CMK (cell line): ENCODE measurements around the gene RSKR.
"Not testable (repeated sequence)": the region's sequence is repeated elsewhere in the genome, so short reads cannot be mapped to it uniquely, and the experiment has no call there.

Experiments
- DNase-seq: peaks from one replicate; pipeline ENCODE4 v3.0.0-alpha.2; 2010; ENCODE audit warnings: low read depth

RSKR gene

GRCh38 chr17:28622186-28622585, 8.2 kb upstream of the RSKR start:
- DNase-seq = no peak

GRCh38 chr17:28620010-28620409, 6.0 kb upstream of the RSKR start:
- DNase-seq = no peak

GRCh38 chr17:28618464-28618863, 4.5 kb upstream of the RSKR start:
- DNase-seq = no peak

- DNase-seq = no peak
These were observed 2.3 kb upstream of the RSKR start for GRCh38 chr17:28616281-28616680.

- DNase-seq = no peak
These were observed 1.4 kb upstream of the RSKR start for GRCh38 chr17:28615260-28615940.

GRCh38 chr17:28612936-28613872, 781 bp downstream of the RSKR start:
- no peak for DNase-seq

- DNase-seq = no peak
These were observed 1.5 kb downstream of the RSKR start for GRCh38 chr17:28612531-28612930.

- DNase-seq = no peak
These were observed 3.6 kb downstream of the RSKR start for GRCh38 chr17:28610376-28610775.

GRCh38 chr17:28604031-28604430, 10.0 kb downstream of the RSKR start:
- DNase-seq = not testable (repeated sequence)

- no peak for DNase-seq
These were observed 14.4 kb downstream of the RSKR start for GRCh38 chr17:28599311-28600184.

- peak; percentile 80 for DNase-seq
These were observed 15.1 kb downstream of the RSKR start, which contains the start of gene SPAG5 for GRCh38 chr17:28598799-28599310. Gene SPAG5 (minus strand): TSS chr17:28599025. CDS start chr17:28598946, 79 bp downstream.

GRCh38 chr17:28598389-28598788, 15.6 kb downstream of the RSKR start:
- no peak for DNase-seq

- DNase-seq = no peak
These were observed 16.2 kb downstream of the RSKR start for GRCh38 chr17:28597606-28598383.

GRCh38 chr17:28592260-28592659, 21.7 kb downstream of the RSKR start:
- DNase-seq = no peak

GRCh38 chr17:28585851-28586250, 28.1 kb downstream of the RSKR start:
- DNase-seq = no peak

GRCh38 chr17:28584434-28584833, 29.6 kb downstream of the RSKR start:
- DNase-seq = no peak

- no peak for DNase-seq
These were observed 31.5 kb downstream of the RSKR start for GRCh38 chr17:28582513-28582912.

GRCh38 chr17:28580959-28581358, 33.0 kb downstream of the RSKR start:
- no peak for DNase-seq

- DNase-seq = no peak
These were observed 34.5 kb downstream of the RSKR start for GRCh38 chr17:28579526-28579925.

- DNase-seq = no peak
These were observed 35.5 kb downstream of the RSKR start for GRCh38 chr17:28578246-28579195.
